ENCODE data around the gene RSPO1.
"Not testable (repeated sequence)": the region's sequence is repeated elsewhere in the genome, so short reads cannot be mapped to it uniquely, and the experiment has no call there.

RSPO1 gene

DNA sequence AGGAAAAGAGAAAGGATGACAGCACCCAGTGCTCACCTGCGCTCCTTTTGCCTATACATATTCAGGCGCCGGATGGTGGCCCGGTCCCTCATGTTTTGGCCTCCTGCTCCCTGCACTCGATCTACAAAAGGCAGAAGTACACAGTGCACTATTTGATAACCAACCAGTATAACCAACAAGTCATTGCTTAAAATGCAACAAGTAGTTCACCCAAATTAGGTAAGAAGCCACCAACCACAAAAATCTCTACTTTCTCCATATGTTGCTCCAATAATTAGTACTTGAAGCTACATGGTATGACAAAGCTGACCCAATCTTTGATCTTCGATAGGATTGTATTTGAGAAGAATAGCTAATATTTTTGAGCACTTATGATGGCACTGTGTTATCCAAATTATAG lies 41.0 kb downstream of the RSPO1 start:
- TF ChIP-seq ZNF274 (IDR thresholded peaks at IDR 0.05; ENCODE audit: low read depth, low read length) = no peak
- H3K4me3 ChIP-seq (ENCODE audit: low read length) = no peak overlapping the region

DNA sequence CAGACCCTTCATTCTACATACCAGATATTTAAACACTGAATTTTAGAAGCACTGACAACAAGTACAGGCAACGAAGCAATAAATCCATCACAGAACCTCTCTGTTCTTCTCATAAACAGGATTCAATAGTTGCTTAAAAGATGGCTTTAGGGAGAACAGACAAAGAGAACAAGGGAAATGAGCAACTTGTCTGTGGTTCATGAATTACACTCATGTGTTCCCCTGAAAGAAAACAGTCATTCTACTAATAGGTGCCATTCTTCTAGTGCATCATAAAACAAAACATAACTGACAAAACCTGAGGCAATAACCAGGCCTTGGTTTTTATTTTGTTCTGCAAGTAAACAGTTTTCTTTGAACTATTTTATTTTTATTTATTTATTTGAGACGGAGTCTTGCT lies 45.8 kb downstream of the RSPO1 start:
- H3K4me3 ChIP-seq (ENCODE audit: low read length) = no peak overlapping the region
- no peak for TF ChIP-seq ZNF274 (IDR thresholded peaks at IDR 0.05; ENCODE audit: low read depth, low read length)

- H3K4me3 ChIP-seq (ENCODE audit: low read length) = not testable (repeated sequence)
Observed at GRCh38 chr1:37584544-37584943, 50.1 kb downstream of the RSPO1 start.

DNA sequence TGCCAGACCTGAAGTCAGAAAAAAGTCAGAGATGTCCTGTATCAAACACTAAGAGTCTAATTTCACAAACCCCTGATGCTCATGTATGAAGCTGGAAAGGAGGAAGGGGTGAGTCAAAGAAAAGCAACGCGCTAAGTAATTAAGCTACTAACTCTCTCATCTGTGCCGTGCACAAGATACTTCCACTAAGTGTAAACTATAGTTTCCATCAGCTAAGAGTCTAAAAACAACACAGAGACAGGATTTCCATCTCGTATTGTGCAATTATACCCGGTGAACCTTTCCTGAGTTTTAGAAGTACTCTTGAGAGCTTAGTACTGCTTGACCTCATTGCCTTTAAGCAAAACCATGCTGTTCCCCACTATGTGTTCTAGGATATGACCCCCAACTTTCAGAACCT lies 59.0 kb downstream of the RSPO1 start:
- no peak overlapping the region for H3K4me3 ChIP-seq (ENCODE audit: low read length)
- no peak for TF ChIP-seq ZNF274 (IDR thresholded peaks at IDR 0.05; ENCODE audit: low read depth, low read length)

GRCh38 chr1:37574834-37575480 lies 59.7 kb downstream of the RSPO1 start:
- no peak overlapping the region for H3K4me3 ChIP-seq (ENCODE audit: low read length)
- no peak for TF ChIP-seq ZNF274 (IDR thresholded peaks at IDR 0.05; ENCODE audit: low read depth, low read length)

DNA sequence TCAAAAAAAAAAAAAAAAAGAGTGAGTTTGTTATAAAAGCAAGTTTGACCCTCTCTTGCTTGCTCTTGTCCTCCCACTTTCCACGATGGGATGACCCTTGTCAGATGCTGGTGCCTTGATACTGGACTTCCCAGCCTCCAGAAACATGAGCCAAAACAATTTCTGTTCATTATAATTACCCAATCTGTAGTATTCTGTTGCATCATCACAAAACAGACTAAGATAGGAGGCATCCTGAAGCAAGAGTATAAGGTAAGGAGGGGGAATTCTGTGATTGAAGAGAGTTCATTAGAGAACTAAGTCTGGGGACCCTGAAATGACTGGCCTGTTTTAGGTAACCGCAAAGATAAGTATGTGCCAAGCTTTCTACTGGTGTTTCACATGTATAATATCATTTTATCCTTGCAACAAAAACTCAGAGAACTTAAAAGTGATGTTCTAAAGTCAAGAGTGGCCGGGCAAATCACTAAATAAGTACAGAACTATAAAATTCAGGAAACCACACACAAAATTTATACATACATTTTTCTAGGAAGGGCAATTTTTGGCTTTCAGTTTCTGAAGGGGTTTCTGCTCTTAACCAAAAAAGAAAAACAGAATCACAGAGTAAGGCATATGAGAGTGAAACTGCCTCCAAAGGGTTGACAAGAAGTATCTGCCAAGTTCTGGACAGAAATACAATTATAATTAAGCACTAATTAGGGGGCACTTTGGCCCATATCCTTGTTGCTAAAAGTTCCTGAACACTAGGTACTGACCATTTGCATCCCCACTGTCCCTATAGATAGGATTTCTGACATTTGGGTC lies 64.0 kb downstream of the RSPO1 start:
- TF ChIP-seq ZNF274 (IDR thresholded peaks at IDR 0.05; ENCODE audit: low read depth, low read length) = no peak
- H3K4me3 ChIP-seq (ENCODE audit: low read length) = no peak overlapping the region

- no peak overlapping the region for H3K4me3 ChIP-seq (ENCODE audit: low read length)
- no peak for TF ChIP-seq ZNF274 (IDR thresholded peaks at IDR 0.05; ENCODE audit: low read depth, low read length)
Observed at GRCh38 chr1:37567023-37567422, 67.7 kb downstream of the RSPO1 start.

DNA sequence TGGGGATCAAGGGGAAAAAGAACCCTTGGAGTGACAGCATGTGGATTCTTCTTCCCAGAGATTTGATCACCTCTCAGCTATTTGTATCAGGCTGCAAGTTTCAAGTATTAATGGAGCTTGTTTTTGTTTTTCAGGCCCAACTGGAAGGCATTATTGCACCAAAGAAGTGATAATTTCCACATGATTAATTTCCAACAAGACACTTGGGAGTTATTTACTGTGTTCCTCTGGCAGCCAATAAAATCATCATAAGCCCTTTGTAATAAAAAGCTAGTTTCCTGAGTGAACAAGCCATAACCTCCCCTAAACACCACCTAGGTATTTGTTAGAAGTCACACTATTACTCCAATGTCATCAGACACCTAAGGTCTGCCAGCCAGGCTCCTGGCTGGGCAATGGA lies 69.8 kb downstream of the RSPO1 start:
- H3K4me3 ChIP-seq (ENCODE audit: low read length) = no peak overlapping the region
- TF ChIP-seq ZNF274 (IDR thresholded peaks at IDR 0.05; ENCODE audit: low read depth, low read length) = no peak

GRCh38 chr1:37562984-37563383 lies 71.7 kb downstream of the RSPO1 start:
- TF ChIP-seq ZNF274 (IDR thresholded peaks at IDR 0.05; ENCODE audit: low read depth, low read length) = no peak
- H3K4me3 ChIP-seq (ENCODE audit: low read length) = no peak overlapping the region
